ENCODE measurements around the gene UBXN4. TPM values are rescaled to one million over a fixed set of nuclear protein-coding genes. Genes with fewer than 3 reads are reported as not detected.

Gene UBXN4
- total RNA-seq, 1 donor from 2014 or later, result 94.3 TPM

GRCh38 chr2:135776367-135776766, 34.7 kb downstream of the UBXN4 start:
- Histone ChIP-seq H3K27me3 (no peaks in the 10 kb centered on the region), H3K4me2 (no peak overlapping the region), H3K79me2 (ENCODE audit: low read depth) (no peaks in the 10 kb centered on the region), H4K20me1 (ENCODE audit: low read depth) (no peaks in the 10 kb centered on the region), H3K36me3 (peaks cover 26% of the 10 kb centered on the region), H2AFZ (replicated peaks) (no peak overlapping the region), H3K9ac (no peak overlapping the region), H3F3A (ENCODE audit: low read depth) (peaks cover 7% of the 10 kb centered on the region), H3K9me3 (ENCODE audit: low read depth) (no peaks in the 10 kb centered on the region), H3K4me3 (no peak overlapping the region), H3K4me1 (no peaks in the 10 kb centered on the region), H3K27ac (no peak overlapping the region)
- Mint-ChIP-seq H3K4me1 (no peaks in the 10 kb centered on the region), H3K9me3 (peaks cover 3% of the 10 kb centered on the region), H3K36me3 (peaks cover 53% of the 10 kb centered on the region), H3K27me3 (ENCODE audit: insufficient read depth, low read depth) (no peaks in the 10 kb centered on the region), H3K27ac (no peak overlapping the region), H3K4me3 (no peak overlapping the region)
- DNase-seq (ENCODE audit: low spot score), result no peak
- TF ChIP-seq CTCF (IDR thresholded peaks at IDR 0.05) (no peak), EZH2 (IDR thresholded peaks at IDR 0.05) (no peak), EZH2phosphoT487 (IDR thresholded peaks at IDR 0.05) (no peak)

GRCh38 chr2:135782231-135782630, 40.6 kb downstream of the UBXN4 start:
- H3K36me3 ChIP-seq, result peaks cover 34% of the 10 kb centered on the region
- TF ChIP-seq EZH2 (IDR thresholded peaks at IDR 0.05) (no peak), EZH2phosphoT487 (IDR thresholded peaks at IDR 0.05) (no peak), CTCF (IDR thresholded peaks at IDR 0.05) (no peak)
- no peak overlapping the region for H3K4me3 Mint-ChIP-seq

GRCh38 chr2:135783439-135783838, 41.8 kb downstream of the UBXN4 start:
- no peak overlapping the region for H3K27ac ChIP-seq
- no peak for DNase-seq (ENCODE audit: low spot score)
- H3K27me3 Mint-ChIP-seq (ENCODE audit: insufficient read depth, low read depth), result no peaks in the 10 kb centered on the region
- no peak overlapping the region for H3K27ac Mint-ChIP-seq
- peaks cover 71% of the 10 kb centered on the region for H3K36me3 Mint-ChIP-seq
- peaks cover 3% of the 10 kb centered on the region for H3F3A ChIP-seq (ENCODE audit: low read depth)
- H3K9me3 Mint-ChIP-seq, result peaks cover 5% of the 10 kb centered on the region
- peaks cover 5% of the 10 kb centered on the region for H3K4me1 Mint-ChIP-seq
- H4K20me1 ChIP-seq (ENCODE audit: low read depth), result no peaks in the 10 kb centered on the region
- H3K4me3 ChIP-seq, result no peak overlapping the region
- H3K4me1 ChIP-seq, result no peaks in the 10 kb centered on the region
- H2AFZ ChIP-seq (replicated peaks), result no peak overlapping the region
- H3K79me2 ChIP-seq (ENCODE audit: low read depth), result no peaks in the 10 kb centered on the region
- H3K27me3 ChIP-seq, result no peaks in the 10 kb centered on the region
- no peak overlapping the region for H3K9ac ChIP-seq
- peaks cover 33% of the 10 kb centered on the region for H3K36me3 ChIP-seq
- no peaks in the 10 kb centered on the region for H3K9me3 ChIP-seq (ENCODE audit: low read depth)
- no peak overlapping the region for H3K4me3 Mint-ChIP-seq
- H3K4me2 ChIP-seq, result no peak overlapping the region
- TF ChIP-seq EZH2phosphoT487 (IDR thresholded peaks at IDR 0.05), result no peak
- TF ChIP-seq CTCF (IDR thresholded peaks at IDR 0.05), result no peak
- TF ChIP-seq EZH2 (IDR thresholded peaks at IDR 0.05), result no peak

More at GRCh38 chr2:135782231-135782630, 40.6 kb downstream of the UBXN4 start:
- H3K79me2 ChIP-seq (ENCODE audit: low read depth), result no peaks in the 10 kb centered on the region
- Mint-ChIP-seq H3K4me1 (peaks cover 5% of the 10 kb centered on the region), H3K27ac (no peak overlapping the region), H3K36me3 (peaks cover 67% of the 10 kb centered on the region), H3K9me3 (peaks cover 5% of the 10 kb centered on the region), H3K27me3 (ENCODE audit: insufficient read depth, low read depth) (no peaks in the 10 kb centered on the region)
- no peak overlapping the region for H3K9ac ChIP-seq
- no peak overlapping the region for H3K4me2 ChIP-seq
- H3K4me1 ChIP-seq, result no peaks in the 10 kb centered on the region
- no peaks in the 10 kb centered on the region for H3K9me3 ChIP-seq (ENCODE audit: low read depth)
- no peak overlapping the region for H2AFZ ChIP-seq (replicated peaks)
- H3F3A ChIP-seq (ENCODE audit: low read depth), result peaks cover 7% of the 10 kb centered on the region
- no peak for DNase-seq (ENCODE audit: low spot score)
- H3K27ac ChIP-seq, result peak overlapping the region; percentile 1
- no peaks in the 10 kb centered on the region for H3K27me3 ChIP-seq
- H3K4me3 ChIP-seq, result no peak overlapping the region
- H4K20me1 ChIP-seq (ENCODE audit: low read depth), result no peaks in the 10 kb centered on the region
